GM18868 (cell line): Measurements from ENCODE around the gene SAMD10.
"Not testable (repeated sequence)": the region's sequence is repeated elsewhere in the genome, so short reads cannot be mapped to it uniquely, and the experiment has no call there.

ENCODE experiments used
- ATAC-seq: cut with Tn5 transposase; IDR thresholded peaks from one replicate; pipeline ENCODE4 v1.9.1; 2021; ENCODE audit warnings: mild to moderate bottlenecking, moderate library complexity; ENCODE audit not compliant: unreplicated experiment

The SAMD10 gene

GRCh38 chr20:63979557-63980316 is at the start of gene SAMD10:
SAMD10 (minus strand) TSS chr20:63979642; CDS start chr20:63979467, 175 bp downstream.
- peak; percentile 52 for ATAC-seq

GRCh38 chr20:64027981-64028685 is 48.7 kb upstream of the SAMD10 start:
- ATAC-seq: no peak

DNA sequence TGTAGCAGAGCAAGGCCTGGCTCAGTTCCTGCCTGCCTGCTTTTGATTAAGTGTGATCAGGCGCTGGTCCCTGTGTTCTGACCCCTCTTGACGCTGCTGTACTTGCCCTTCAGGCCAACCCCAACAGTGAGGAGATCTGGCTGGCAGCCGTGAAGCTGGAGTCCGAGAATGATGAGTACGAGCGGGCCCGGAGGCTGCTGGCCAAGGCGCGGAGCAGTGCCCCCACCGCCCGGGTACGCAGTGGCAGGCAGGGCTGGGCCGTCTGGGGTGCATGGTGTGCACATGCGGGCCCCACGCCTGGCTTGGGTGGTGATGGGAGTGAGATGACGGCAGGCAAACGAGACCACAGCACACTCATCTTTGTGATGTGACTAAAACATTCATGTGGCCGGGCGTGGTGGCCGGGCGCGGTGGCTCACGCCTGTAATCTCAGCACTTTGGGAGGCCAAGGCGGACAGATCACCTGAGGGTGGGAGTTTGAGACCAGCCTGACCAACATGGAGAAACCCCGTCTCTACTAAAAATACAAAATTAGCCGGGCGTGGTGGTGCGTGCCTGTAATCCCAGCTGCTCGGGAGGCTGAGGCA is 46.5 kb upstream of the SAMD10 start:
- ATAC-seq: no peak

GRCh38 chr20:64025101-64025825 is 45.8 kb upstream of the SAMD10 start:
- no peak for ATAC-seq

DNA sequence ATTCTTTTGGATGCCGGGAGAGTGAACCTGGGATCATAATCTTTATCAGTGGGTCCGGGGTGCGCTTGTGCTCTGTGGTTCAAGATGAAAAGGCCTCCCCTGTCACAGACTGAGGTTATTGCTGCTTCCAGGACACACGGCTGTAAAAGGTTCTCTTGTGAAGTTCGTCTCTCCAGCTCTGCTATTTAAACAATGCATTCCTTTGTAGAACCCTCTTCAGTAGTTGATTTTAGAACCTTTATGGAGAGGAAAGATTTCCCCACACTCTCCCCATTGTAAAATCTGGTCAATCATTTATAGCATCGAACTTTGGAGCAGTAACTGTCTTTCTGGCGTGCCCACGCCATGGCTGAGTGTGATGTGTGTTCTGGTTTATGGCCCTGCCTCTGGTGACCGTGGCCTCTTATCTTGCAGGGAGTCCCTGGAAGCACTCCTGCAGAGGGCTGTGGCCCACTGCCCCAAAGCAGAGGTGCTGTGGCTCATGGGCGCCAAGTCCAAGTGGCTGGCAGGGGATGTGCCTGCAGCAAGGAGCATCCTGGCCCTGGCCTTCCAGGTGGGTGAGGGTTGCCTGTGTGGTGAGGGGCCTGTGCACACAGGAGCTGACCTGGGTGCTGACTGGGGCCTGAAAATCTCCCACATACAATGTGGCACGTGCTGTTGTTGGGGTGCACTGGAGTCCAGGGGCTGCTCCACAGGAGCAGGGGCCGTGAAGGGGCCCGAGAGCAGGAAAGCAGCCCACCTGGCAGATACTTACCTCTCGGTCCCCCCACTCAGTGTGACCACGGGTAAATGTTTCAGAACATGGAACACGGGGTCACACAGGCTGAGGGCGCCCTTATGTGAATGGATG is 44.9 kb upstream of the SAMD10 start:
- ATAC-seq: no peak

GRCh38 chr20:64023361-64024140 is 44.1 kb upstream of the SAMD10 start:
- no peak for ATAC-seq

GRCh38 chr20:64022671-64023360 is 43.4 kb upstream of the SAMD10 start:
- no peak for ATAC-seq

GRCh38 chr20:64021124-64021975 is 41.9 kb upstream of the SAMD10 start:
- no peak for ATAC-seq

GRCh38 chr20:64015635-64016034 is 36.2 kb upstream of the SAMD10 start:
- no peak for ATAC-seq

DNA sequence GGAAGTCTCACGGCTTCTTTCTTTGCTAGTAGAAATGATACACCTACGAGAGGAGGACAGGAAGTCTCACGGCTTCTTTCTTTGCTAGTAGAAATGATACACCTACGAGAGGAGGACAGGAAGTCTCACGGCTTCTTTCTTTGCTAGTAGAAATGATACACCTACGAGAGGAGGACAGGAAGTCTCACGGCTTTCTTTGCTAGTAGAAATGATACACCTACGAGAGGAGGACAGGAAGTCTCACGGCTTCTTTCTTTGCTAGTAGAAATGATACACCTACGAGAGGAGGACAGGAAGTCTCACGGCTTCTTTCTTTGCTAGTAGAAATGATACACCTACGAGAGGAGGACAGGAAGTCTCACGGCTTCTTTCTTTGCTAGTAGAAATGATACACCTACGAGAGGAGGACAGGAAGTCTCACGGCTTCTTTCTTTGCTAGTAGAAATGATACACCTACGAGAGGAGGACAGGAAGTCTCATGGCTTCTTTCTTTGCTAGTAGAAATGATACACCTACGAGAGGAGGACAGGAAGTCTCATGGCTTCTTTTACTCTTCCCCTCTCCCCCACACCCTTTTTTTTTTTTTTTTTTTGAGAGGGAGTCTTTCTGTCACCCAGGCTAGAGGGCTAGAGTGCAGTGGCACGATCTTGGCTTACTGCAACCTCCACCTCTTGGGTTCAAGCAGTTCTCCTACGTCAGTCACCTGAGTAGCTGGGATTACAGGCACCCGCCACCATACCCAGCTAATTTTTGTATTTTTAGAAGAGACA is 33.1 kb upstream of the SAMD10 start:
- not testable (repeated sequence) for ATAC-seq

DNA sequence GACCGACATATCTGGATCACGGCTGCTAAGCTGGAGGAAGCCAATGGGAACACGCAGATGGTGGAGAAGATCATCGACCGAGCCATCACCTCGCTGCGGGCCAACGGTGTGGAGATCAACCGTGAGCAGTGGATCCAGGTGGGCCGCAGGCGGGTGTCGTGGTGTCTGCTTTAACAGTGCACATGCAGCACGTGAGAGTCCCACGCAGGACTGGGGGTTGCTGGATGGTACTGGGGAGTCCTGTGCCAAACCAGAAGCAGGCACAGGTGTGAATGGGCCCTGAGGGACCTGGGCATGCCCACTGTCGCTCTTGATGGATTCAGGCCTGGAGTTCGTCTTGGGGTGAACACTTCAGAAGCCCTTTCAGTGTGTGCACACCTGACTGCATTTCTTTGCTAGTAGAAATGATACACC is 31.9 kb upstream of the SAMD10 start:
- no peak for ATAC-seq

DNA sequence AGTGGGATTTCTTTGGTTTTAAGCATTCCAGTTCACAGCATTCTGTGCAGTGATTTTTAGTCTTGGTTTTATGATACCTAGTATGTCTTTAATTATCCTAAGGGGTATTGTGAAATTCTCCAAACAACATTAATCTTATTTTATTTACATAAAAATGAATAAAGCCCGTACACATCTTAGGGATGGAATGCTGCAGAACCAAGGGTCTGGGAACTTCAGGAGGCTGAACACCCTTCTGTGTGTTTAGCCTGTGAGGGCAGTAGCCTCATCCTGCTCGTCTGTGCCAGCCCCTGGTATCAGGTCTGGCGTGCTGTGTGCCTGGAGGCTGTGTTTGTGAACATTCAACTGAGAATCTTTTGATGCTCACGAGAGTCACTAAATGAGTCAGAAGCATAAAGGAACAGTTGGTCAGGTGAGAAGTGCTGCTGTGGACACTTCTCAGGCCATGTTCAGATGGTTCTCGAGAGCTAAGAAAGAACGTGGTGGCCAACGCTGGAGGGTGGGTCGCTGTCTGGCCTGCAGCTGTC is 31.3 kb upstream of the SAMD10 start:
- ATAC-seq: peak; percentile 48

- no peak for ATAC-seq
Observed at GRCh38 chr20:64009811-64010387, 30.5 kb upstream of the SAMD10 start.

DNA sequence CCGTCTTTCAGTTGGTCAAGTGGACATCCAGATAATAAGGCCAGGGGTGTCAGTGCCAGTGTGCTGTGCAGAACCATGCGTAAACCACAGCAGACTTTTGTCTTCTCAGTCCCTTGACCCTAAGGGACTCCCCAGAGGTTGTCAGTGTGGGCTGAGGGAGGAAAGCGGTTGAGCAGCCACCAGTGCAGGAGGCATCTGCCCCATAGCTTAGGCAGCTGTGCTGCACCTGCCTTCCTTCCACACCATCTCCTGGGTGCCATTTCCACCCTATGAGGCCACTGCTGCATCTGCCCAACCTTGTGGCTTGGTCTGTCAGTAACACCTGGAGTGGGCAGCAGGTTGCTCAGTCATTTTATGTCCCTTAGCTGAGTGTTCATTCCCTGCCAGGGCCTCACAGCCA is 27.5 kb upstream of the SAMD10 start:
- ATAC-seq: no peak

- ATAC-seq: no peak
Observed at GRCh38 chr20:64006490-64006889, 27.0 kb upstream of the SAMD10 start.

DNA sequence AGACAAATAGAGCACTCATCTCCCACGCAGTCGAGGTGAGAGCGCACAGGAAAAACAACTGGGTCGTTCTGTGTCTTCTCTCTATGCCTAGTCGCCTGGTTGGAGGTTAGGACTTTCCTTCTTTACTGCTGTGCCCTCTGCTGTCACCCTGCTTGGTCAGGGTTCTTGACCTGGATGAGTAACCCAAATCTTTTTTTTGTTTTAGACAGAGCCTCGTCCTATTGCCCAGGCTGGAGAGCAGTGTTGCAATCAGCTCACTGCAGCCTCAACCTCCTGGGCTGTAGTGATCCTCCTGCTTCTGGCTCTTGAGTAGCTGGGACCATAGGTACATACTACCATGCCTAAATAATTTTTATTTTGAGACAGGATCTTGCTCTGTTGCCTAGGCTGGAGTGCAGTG is 26.0 kb upstream of the SAMD10 start:
- ATAC-seq: no peak
